HepG2 (cell line): Measurements from ENCODE around the gene FHIT.

Source experiments
- ATF4 ChIP-seq, 2 experiments: fragments of 450-650 bp in 1 of 2; sonication (generic) in 1 of 2; formaldehyde crosslinking; IDR thresholded peaks; 2 replicates each; pipeline versions ENCODE4 v1.5.0 to v1.8.0; 2020 to 2022; ENCODE audit warnings: mild to moderate bottlenecking in 1 of 2, missing genetic modification reagents in 1 of 2
- CREB1 ChIP-seq, 2 experiments: fragments of 450-650 bp in 1 of 2; IDR thresholded peaks; 2 replicates each; pipeline ENCODE4 v1.6.1; 2016 to 2017; ENCODE audit warnings: control low read depth in 1 of 2, mild to moderate bottlenecking in 1 of 2, missing compliant biosample characterization in 1 of 2, missing genetic modification characterization in 1 of 2
- CTCF ChIP-seq: sonication (generic); formaldehyde crosslinking; IDR thresholded peaks from 2 replicates; pipeline ENCODE4 v1.5.0; 2020; ENCODE audit warnings: mild to moderate bottlenecking, missing genetic modification reagents, moderate library complexity
- ERF ChIP-seq: IDR thresholded peaks from 2 replicates; pipeline ENCODE4 v1.6.1; 2018; ENCODE audit warnings: missing biosample characterization, missing genetic modification reagents
- EZH2 ChIP-seq: conservative IDR thresholded peaks from 2 replicates; pipeline ENCODE4 v1.6.1; 2012; ENCODE audit warnings: mild to moderate bottlenecking, low read depth, low read length, moderate library complexity
- GATAD1 ChIP-seq: IDR thresholded peaks from 2 replicates; pipeline ENCODE4 v1.6.1; 2016; ENCODE audit warnings: missing genetic modification reagents, missing compliant biosample characterization
- KDM5B ChIP-seq: sonication (generic); formaldehyde crosslinking; IDR thresholded peaks from 2 replicates; pipeline ENCODE4 v1.4.0; 2020; ENCODE audit warnings: missing genetic modification reagents, mild to moderate bottlenecking, borderline replicate concordance
- NBN ChIP-seq: fragments of 450-650 bp; conservative IDR thresholded peaks from 2 replicates; pipeline ENCODE4 v1.6.1; 2017
- POLR2AphosphoS5 ChIP-seq: IDR thresholded peaks from 2 replicates; pipeline ENCODE4 v1.6.1; 2012; ENCODE audit warnings: low read depth, low read length
- SATB2 ChIP-seq: sonication (generic); formaldehyde crosslinking; IDR thresholded peaks from 2 replicates; pipeline ENCODE4 v1.5.0; 2020; ENCODE audit warnings: missing genetic modification reagents
- ZBTB21 ChIP-seq: sonication (generic); formaldehyde crosslinking; IDR thresholded peaks from 2 replicates; pipeline ENCODE4 v1.4.0; 2020; ENCODE audit warnings: missing genetic modification reagents
- ZNF891 ChIP-seq: sonication (generic); formaldehyde crosslinking; IDR thresholded peaks from 2 replicates; pipeline ENCODE4 v1.5.0; 2020; ENCODE audit warnings: mild to moderate bottlenecking, missing genetic modification reagents

GRCh38 chr3:59813148-59813538, 1438.1 kb downstream of the FHIT start:
- TF ChIP-seq NBN: no peak
- no peak for TF ChIP-seq CREB1 (IDR thresholded peaks at IDR 0.05)
- TF ChIP-seq CREB1 (CRISPR knock-in tag; IDR thresholded peaks at IDR 0.05): no peak
- no peak for TF ChIP-seq GATAD1 (CRISPR knock-in tag)
- no peak for TF ChIP-seq CTCF (CRISPR knock-in tag)
- no peak for TF ChIP-seq SATB2 (CRISPR knock-in tag)
- no peak for TF ChIP-seq ERF (CRISPR knock-in tag)
- TF ChIP-seq ZNF891 (CRISPR knock-in tag): no peak
- no peak for TF ChIP-seq ZBTB21 (CRISPR knock-in tag)
- TF ChIP-seq KDM5B (CRISPR knock-in tag): no peak
- no peak for TF ChIP-seq EZH2
- no peak for TF ChIP-seq POLR2AphosphoS5
- no peak for TF ChIP-seq ATF4 (CRISPR knock-in tag; IDR thresholded peaks at IDR 0.05)
